ENCODE data around the gene DPYSL4. TPM values are rescaled to one million over a fixed set of nuclear protein-coding genes. Genes with fewer than 3 reads are reported as not detected.
A peak's percentile ranks its signal among the peaks of the same experiment; 100 is the strongest.

Gene DPYSL4
- total RNA-seq (2016; rRNA removed; fragmentation: Illumina TruSeq; extraction: Trizol) (0.38 and 0.84 TPM in 2 replicates), polyA plus RNA-seq (2011; rRNA removed) (1.2 and 2.1 TPM in 2 replicates), polyA minus RNA-seq (2011; rRNA and poly(A)+ RNA removed; ENCODE audit: low replicate concordance) (0.07 and 2.3 TPM in 2 replicates), Bru-seq, nascent RNA (percentile 17 among the genes with signal in this experiment), BruChase-seq, experiment 1, labeled RNA remaining after a 6-hour chase (percentile 16 among the genes with signal in this experiment), BruChase-seq, experiment 2, labeled RNA remaining after a 2-hour chase (percentile 8 among the genes with signal in this experiment)
- 0.30 and 0.53 TPM in 2 replicates for total RNA-seq (2016; cell fraction: cytosol; rRNA removed; fragmentation: Illumina TruSeq; extraction: Trizol; ENCODE audit: low read depth)
- 0.28 and 0.67 TPM in 2 replicates for total RNA-seq (2016; cell fraction: insoluble cytoplasmic fraction; rRNA removed; fragmentation: Illumina TruSeq; extraction: Trizol)
- 0.65 and 0.72 TPM in 2 replicates for total RNA-seq (2016; cell fraction: membrane; rRNA removed; fragmentation: Illumina TruSeq; extraction: Trizol)
- 0.25 and 0.85 TPM in 2 replicates for total RNA-seq (2016; cell fraction: nucleus; rRNA removed; fragmentation: Illumina TruSeq; extraction: Trizol)
- 0.87 and 0.98 TPM in 2 replicates for polyA plus RNA-seq (2011; cell fraction: cytosol; rRNA removed)
- polyA plus RNA-seq (2011; cell fraction: nucleus; rRNA removed): 6.5 and 9.7 TPM in 2 replicates
- polyA plus RNA-seq (2012): 0.76 and 1.7 TPM in 2 replicates
- 0.43 and 0.57 TPM in 2 replicates for polyA plus RNA-seq (2016; cell fraction: cytosol; fragmentation: Illumina TruSeq; extraction: Trizol; ENCODE audit: low read depth)
- polyA plus RNA-seq (2016; cell fraction: insoluble cytoplasmic fraction; fragmentation: Illumina TruSeq; extraction: Trizol; ENCODE audit: low read depth): 0.42 and 0.70 TPM in 2 replicates
- polyA plus RNA-seq (2016; cell fraction: membrane; fragmentation: Illumina TruSeq; extraction: Trizol; ENCODE audit: low read depth): 0.53 and 0.62 TPM in 2 replicates
- polyA plus RNA-seq (2016; cell fraction: nucleus; fragmentation: Illumina TruSeq; extraction: Trizol; ENCODE audit: insufficient read depth, low read depth): 1.1 and 1.7 TPM in 2 replicates
- polyA minus RNA-seq (2011; cell fraction: cytosol; rRNA and poly(A)+ RNA removed): 1.1 and 1.6 TPM in 2 replicates
- polyA minus RNA-seq (2011; cell fraction: nucleus; rRNA and poly(A)+ RNA removed): 1.2 TPM in 2 replicates
- long read RNA-seq, experiment 1, partial matches to known transcripts: 1 of 2 reads
- long read RNA-seq, experiment 1, other reads (novel, unspliced or antisense): 1 of 2 reads
- long read RNA-seq, experiment 2, partial matches to known transcripts: 4 of 5 reads
- long read RNA-seq, experiment 2, other reads (novel, unspliced or antisense): 0 of 5 reads

GRCh38 chr10:132186488-132187429, at the start of gene DPYSL4:
Gene DPYSL4 (plus strand): TSS chr10:132186948. CDS start chr10:132187064, 116 bp downstream.
- DNase-seq (ENCODE audit: low spot score) (no peak), ATAC-seq (0 out of 3 replicates have a peak, but pooled peaks have one; percentile 4), FAIRE-seq (no peak)
- no peak within 1 kb of the TSS for H3K27ac ChIP-seq (ENCODE audit: extremely low read length, insufficient read depth, low read length)
- H3K4me1 ChIP-seq (ENCODE audit: insufficient read depth, low read length): peaks cover 31% of the 10 kb centered on the region
- 53% methylated on average over 43 of the region's 109 CpGs for WGBS (ENCODE audit: low lambda C conversion rate)
- H2AFZ ChIP-seq (ENCODE audit: low read length): no peak within 1 kb of the TSS
- no peak within 1 kb of the TSS for H3K9ac ChIP-seq (ENCODE audit: insufficient read depth, low read depth, low read length)
- no peaks in the 10 kb centered on the region for H3K79me2 ChIP-seq (ENCODE audit: insufficient read depth, low read length)
- peak within 1 kb of the TSS; percentile 36 for H3K4me2 ChIP-seq (ENCODE audit: low read depth, low read length)
- TF ChIP-seq ZNF576 (CRISPR knock-in tag; IDR thresholded peaks at IDR 0.05): 0 out of 2 replicates have a peak, but pooled peaks have one; percentile 1
- no peak for TF ChIP-seq ZNF768 (CRISPR knock-in tag; IDR thresholded peaks at IDR 0.05)
- ChIA-PET CTCF (ENCODE audit: low intra/inter-chr PET ratio, low total read pairs) (no interaction called here), POLR2A (no interaction called here)
- peak within 1 kb of the TSS in 2 of 3 experiments; percentile 29 to 40; a peak in 3 of 6 replicates for H3K4me3 ChIP-seq (replicated peaks in 1 of 3; ENCODE audit: insufficient read depth in 1 of 3, low read depth in 2 of 3, low read length in 3 of 3)
- no TSS peak for BruUV-seq (replicated peaks)
- in situ Hi-C loops (cut with HindIII; ENCODE audit: extremely low pct_ligation_motif_present, low pct_unique_long_range_greater_than_20kb): no loop called here
- peaks cover 18% of the 10 kb centered on the region for H4K20me1 ChIP-seq (ENCODE audit: insufficient read depth, low read length)
- intact Hi-C loops (cut with micrococcal nuclease; ENCODE audit: unreplicated experiment): no loop called here
- H3K36me3 ChIP-seq (replicated peaks in 1 of 2; ENCODE audit: control insufficient read depth in 1 of 2, insufficient read depth in 2 of 2, low read length in 2 of 2): no peaks in the 10 kb centered on the region
- H3K9me3 ChIP-seq (ENCODE audit: low read length): no peaks in the 10 kb centered on the region
- H3K27me3 ChIP-seq (ENCODE audit: control insufficient read depth in 1 of 2, insufficient read depth in 2 of 2, low read length in 2 of 2): peaks cover 4 to 40% of the 10 kb centered on the region in 2 experiments
